Neural cell (in vitro differentiated cells): ENCODE results near the gene NPAS2. TPM values are rescaled to one million over a fixed set of nuclear protein-coding genes. Genes with fewer than 3 reads are reported as not detected.

ENCODE experiments used
- H2AFZ ChIP-seq: fragments of 200-600, 300-800 bp; sonication (generic), shearing (Covaris generic); 2 replicates; pipeline ENCODE4 v1.6.0; 2014; ENCODE audit warnings: low read depth, mild to moderate bottlenecking, antibody characterized with exemption, low read length, moderate library complexity
- H3F3A ChIP-seq: fragments of 200-600 bp; shearing (Covaris generic); 2 replicates; pipeline ENCODE4 v1.6.1; 2016; ENCODE audit warnings: mild to moderate bottlenecking, moderate library complexity, mixed read lengths, antibody characterized with exemption, low read length; ENCODE audit not compliant: insufficient read depth, poor library complexity, severe bottlenecking
- H3K27ac ChIP-seq: fragments of 200-600, 300-800 bp; sonication (generic), shearing (Covaris generic); 2 replicates; pipeline ENCODE4 v1.5.1; 2014; ENCODE audit warnings: mild to moderate bottlenecking, low read length, moderate library complexity
- H3K27me3 ChIP-seq: fragments of 300-800, 200-600 bp; sonication (generic), shearing (Covaris generic); 2 replicates; pipeline ENCODE4 v1.6.0; 2014; ENCODE audit warnings: mild to moderate bottlenecking, low read depth, low read length, moderate library complexity; ENCODE audit not compliant: insufficient read depth
- H3K36me3 ChIP-seq: fragments of 300-800, 200-600 bp; sonication (generic), shearing (Covaris generic); 2 replicates; pipeline ENCODE4 v1.5.1; 2014; ENCODE audit warnings: mild to moderate bottlenecking, antibody characterized with exemption, low read length, moderate library complexity; ENCODE audit not compliant: insufficient read depth
- H3K4me2 ChIP-seq: fragments of 300-800, 200-600 bp; sonication (generic), shearing (Covaris generic); 2 replicates; pipeline ENCODE4 v1.6.0; 2014; ENCODE audit warnings: mild to moderate bottlenecking, low read length
- H3K4me3 ChIP-seq: fragments of 300-800, 200-600 bp; sonication (generic), shearing (Covaris generic); 2 replicates; pipeline ENCODE4 v1.5.1; 2014; ENCODE audit warnings: mild to moderate bottlenecking, low read length, moderate library complexity
- H3K79me2 ChIP-seq: fragments of 200-600 bp; shearing (Covaris generic); replicated peaks from 2 replicates; pipeline ENCODE4 v1.6.0; 2014; ENCODE audit warnings: mild to moderate bottlenecking, low read length, moderate library complexity; ENCODE audit not compliant: insufficient read depth
- H3K9ac ChIP-seq: fragments of 300-800, 200-600 bp; sonication (generic), shearing (Covaris generic); 2 replicates; pipeline ENCODE4 v1.6.1; 2016; ENCODE audit warnings: mild to moderate bottlenecking, low read length, mixed read lengths
- H3K9me2 ChIP-seq: fragments of 200-600 bp; shearing (Covaris generic); 2 replicates; pipeline ENCODE4 v1.6.1; 2016; ENCODE audit warnings: mild to moderate bottlenecking, low read length, mixed read lengths; ENCODE audit not compliant: insufficient read depth
- H3K9me3 ChIP-seq: fragments of 200-600, 300-800 bp; sonication (generic), shearing (Covaris generic); 2 replicates; pipeline ENCODE4 v1.6.1; 2016; ENCODE audit warnings: mild to moderate bottlenecking, mixed run types, low read length, moderate library complexity, mixed read lengths
- H4K20me1 ChIP-seq: fragments of 200-600 bp; shearing (Covaris generic); 2 replicates; pipeline ENCODE4 v1.6.1; 2016; ENCODE audit warnings: mild to moderate bottlenecking, mixed run types; ENCODE audit not compliant: insufficient read depth
- EP300 ChIP-seq: fragments of 450-650 bp; conservative IDR thresholded peaks from 2 replicates; pipeline ENCODE4 v1.6.1; 2014; ENCODE audit warnings: antibody characterized with exemption, mild to moderate bottlenecking, moderate library complexity; ENCODE audit not compliant: poor library complexity, severe bottlenecking
- EZH2 ChIP-seq: fragments of 200-600, 300-800 bp; shearing (Covaris generic), sonication (generic); IDR thresholded peaks from 2 replicates; pipeline ENCODE4 v1.6.1; 2014; ENCODE audit warnings: antibody characterized with exemption, low read length, borderline replicate concordance, mild to moderate bottlenecking; ENCODE audit not compliant: insufficient read depth, poor library complexity, severe bottlenecking
- MXI1 ChIP-seq: fragments of 450-650 bp; conservative IDR thresholded peaks from 2 replicates; pipeline ENCODE4 v1.6.1; 2014; ENCODE audit warnings: antibody characterized with exemption, mild to moderate bottlenecking; ENCODE audit not compliant: poor library complexity, severe bottlenecking
- POLR2AphosphoS5 ChIP-seq: IDR thresholded peaks from 2 replicates; pipeline ENCODE4 v1.6.1; 2012
- RAD21 ChIP-seq: fragments of 450-650 bp; conservative IDR thresholded peaks from 2 replicates; pipeline ENCODE4 v1.6.1; 2014; ENCODE audit warnings: antibody characterized with exemption, mild to moderate bottlenecking, moderate library complexity
- SMC3 ChIP-seq: fragments of 450-650 bp; conservative IDR thresholded peaks from 2 replicates; pipeline ENCODE4 v1.6.1; 2014; ENCODE audit warnings: antibody characterized with exemption, mild to moderate bottlenecking, moderate library complexity; ENCODE audit not compliant: poor library complexity
- TAF1 ChIP-seq: IDR thresholded peaks from 2 replicates; pipeline ENCODE4 v1.6.1; 2012; ENCODE audit warnings: low read depth
- polyA plus RNA-seq: library from polyadenylated mRNA; depleted of rRNA; stranded (reverse); fragments of >200 nt; gene quantifications from 2 replicates; pipeline ENCODE4 v1.2.3, GENCODE V29; 2014
- TF ChIP-seq, protein P1 (sequence below): fragments of 450-650 bp; IDR thresholded peaks from 2 replicates; pipeline ENCODE4 v1.5.1; 2014; ENCODE audit warnings: antibody characterized with exemption, mild to moderate bottlenecking, moderate library complexity; ENCODE audit not compliant: poor library complexity, severe bottlenecking
- TF ChIP-seq, protein P2 (sequence below): IDR thresholded peaks from 2 replicates; pipeline ENCODE4 v1.6.1; 2012; ENCODE audit warnings: borderline replicate concordance

NPAS2 gene
- polyA plus RNA-seq, 1 donor from 2014 or later: 2.1 TPM

DNA sequence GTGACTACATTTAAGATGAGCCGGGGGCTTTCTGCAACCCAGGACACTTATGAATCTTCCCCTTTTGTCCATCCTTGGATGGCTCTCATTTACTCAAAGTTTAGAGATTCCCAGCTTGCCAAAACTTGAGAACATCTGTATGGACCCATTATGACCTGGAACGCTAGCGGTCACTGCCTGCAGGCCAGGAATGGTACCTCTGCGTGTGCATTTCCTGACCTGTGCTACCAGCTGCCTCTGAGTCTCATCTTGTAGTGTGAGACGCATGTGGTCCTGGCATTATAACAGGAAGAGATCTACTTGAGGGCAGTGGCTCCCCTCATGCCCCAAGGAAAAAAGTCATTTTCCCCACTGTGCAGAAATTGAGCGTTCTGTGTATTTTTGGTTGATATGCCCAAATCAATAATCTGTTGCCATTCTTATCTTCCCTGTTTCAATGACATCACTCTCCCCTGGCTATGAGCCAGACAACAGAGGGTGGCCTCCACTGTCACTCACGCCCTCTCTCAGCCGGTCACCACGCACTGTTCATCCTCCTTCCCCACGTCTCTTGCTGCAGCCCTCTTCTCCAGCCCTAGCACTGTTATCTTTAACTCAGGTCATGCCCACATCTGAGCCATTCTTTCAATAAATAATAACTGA is 28.5 kb upstream of the NPAS2 start:
- no peaks in the 10 kb centered on the region for H3K79me2 ChIP-seq
- H4K20me1 ChIP-seq: no peaks in the 10 kb centered on the region
- no peak overlapping the region for H3K9ac ChIP-seq
- H2AFZ ChIP-seq: no peak overlapping the region
- H3K27me3 ChIP-seq: no peaks in the 10 kb centered on the region
- H3F3A ChIP-seq: no peaks in the 10 kb centered on the region
- H3K4me3 ChIP-seq: no peak overlapping the region
- no peaks in the 10 kb centered on the region for H3K9me3 ChIP-seq
- no peaks in the 10 kb centered on the region for H3K9me2 ChIP-seq
- no peak for TF ChIP-seq EZH2
- TF ChIP-seq, protein P1, sequence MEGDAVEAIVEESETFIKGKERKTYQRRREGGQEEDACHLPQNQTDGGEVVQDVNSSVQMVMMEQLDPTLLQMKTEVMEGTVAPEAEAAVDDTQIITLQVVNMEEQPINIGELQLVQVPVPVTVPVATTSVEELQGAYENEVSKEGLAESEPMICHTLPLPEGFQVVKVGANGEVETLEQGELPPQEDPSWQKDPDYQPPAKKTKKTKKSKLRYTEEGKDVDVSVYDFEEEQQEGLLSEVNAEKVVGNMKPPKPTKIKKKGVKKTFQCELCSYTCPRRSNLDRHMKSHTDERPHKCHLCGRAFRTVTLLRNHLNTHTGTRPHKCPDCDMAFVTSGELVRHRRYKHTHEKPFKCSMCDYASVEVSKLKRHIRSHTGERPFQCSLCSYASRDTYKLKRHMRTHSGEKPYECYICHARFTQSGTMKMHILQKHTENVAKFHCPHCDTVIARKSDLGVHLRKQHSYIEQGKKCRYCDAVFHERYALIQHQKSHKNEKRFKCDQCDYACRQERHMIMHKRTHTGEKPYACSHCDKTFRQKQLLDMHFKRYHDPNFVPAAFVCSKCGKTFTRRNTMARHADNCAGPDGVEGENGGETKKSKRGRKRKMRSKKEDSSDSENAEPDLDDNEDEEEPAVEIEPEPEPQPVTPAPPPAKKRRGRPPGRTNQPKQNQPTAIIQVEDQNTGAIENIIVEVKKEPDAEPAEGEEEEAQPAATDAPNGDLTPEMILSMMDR: no peak
- no peak for TF ChIP-seq POLR2AphosphoS5
- no peak for TF ChIP-seq TAF1
- TF ChIP-seq, protein P2, sequence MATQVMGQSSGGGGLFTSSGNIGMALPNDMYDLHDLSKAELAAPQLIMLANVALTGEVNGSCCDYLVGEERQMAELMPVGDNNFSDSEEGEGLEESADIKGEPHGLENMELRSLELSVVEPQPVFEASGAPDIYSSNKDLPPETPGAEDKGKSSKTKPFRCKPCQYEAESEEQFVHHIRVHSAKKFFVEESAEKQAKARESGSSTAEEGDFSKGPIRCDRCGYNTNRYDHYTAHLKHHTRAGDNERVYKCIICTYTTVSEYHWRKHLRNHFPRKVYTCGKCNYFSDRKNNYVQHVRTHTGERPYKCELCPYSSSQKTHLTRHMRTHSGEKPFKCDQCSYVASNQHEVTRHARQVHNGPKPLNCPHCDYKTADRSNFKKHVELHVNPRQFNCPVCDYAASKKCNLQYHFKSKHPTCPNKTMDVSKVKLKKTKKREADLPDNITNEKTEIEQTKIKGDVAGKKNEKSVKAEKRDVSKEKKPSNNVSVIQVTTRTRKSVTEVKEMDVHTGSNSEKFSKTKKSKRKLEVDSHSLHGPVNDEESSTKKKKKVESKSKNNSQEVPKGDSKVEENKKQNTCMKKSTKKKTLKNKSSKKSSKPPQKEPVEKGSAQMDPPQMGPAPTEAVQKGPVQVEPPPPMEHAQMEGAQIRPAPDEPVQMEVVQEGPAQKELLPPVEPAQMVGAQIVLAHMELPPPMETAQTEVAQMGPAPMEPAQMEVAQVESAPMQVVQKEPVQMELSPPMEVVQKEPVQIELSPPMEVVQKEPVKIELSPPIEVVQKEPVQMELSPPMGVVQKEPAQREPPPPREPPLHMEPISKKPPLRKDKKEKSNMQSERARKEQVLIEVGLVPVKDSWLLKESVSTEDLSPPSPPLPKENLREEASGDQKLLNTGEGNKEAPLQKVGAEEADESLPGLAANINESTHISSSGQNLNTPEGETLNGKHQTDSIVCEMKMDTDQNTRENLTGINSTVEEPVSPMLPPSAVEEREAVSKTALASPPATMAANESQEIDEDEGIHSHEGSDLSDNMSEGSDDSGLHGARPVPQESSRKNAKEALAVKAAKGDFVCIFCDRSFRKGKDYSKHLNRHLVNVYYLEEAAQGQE: no peak
- H3K27ac ChIP-seq: no peak overlapping the region
- H3K36me3 ChIP-seq: no peaks in the 10 kb centered on the region
- no peak overlapping the region for H3K4me2 ChIP-seq

DNA sequence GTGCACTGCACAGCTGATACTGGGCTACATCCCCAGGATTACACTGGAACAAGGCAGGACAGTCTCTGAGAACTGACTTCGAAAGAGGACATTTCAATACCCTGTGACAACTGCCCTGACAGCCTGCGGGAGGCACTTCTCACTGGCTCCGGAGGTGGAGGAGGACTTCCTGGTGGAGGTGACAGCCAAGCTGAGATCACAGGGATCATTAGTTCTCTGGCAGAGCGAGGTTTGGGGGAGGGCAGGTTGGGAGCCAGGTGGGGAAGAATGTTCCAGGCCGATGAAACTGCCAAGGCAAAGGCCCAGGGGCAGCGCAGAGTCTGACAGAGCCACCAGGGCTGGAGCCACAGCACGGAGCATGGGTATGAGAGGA is 28.0 kb upstream of the NPAS2 start:
- Histone ChIP-seq H2AFZ (no peak overlapping the region), H4K20me1 (no peaks in the 10 kb centered on the region), H3K4me2 (no peak overlapping the region), H3K36me3 (no peaks in the 10 kb centered on the region), H3F3A (no peaks in the 10 kb centered on the region), H3K9me2 (no peaks in the 10 kb centered on the region), H3K4me3 (no peak overlapping the region), H3K9me3 (no peaks in the 10 kb centered on the region), H3K9ac (no peak overlapping the region), H3K27ac (no peak overlapping the region), H3K27me3 (no peaks in the 10 kb centered on the region), H3K79me2 (no peaks in the 10 kb centered on the region)
- TF ChIP-seq POLR2AphosphoS5 (no peak), EZH2 (no peak), TAF1 (no peak), RAD21 (no peak), EP300 (no peak), SMC3 (no peak), MXI1 (no peak)
- TF ChIP-seq, protein P1: no peak
- TF ChIP-seq, protein P2: no peak
